ENCODE data around the gene AJAP1. TPM values are rescaled to one million over a fixed set of nuclear protein-coding genes. Genes with fewer than 3 reads are reported as not detected.

AJAP1 gene
- total and polyA plus RNA-seq, 3 donors from 2014 or later, result 5.0 to 5.8 (median 5.4) TPM

GRCh38 chr1:4759671-4760070 lies 105.3 kb downstream of the AJAP1 start:
- no peaks in the 10 kb centered on the region for H3K9me3 ChIP-seq
- H3K4me3 ChIP-seq, result no peak overlapping the region
- H3K27ac ChIP-seq, result no peak overlapping the region
- no peaks in the 10 kb centered on the region for H3K27me3 ChIP-seq
- WGBS, 2 donors, result 80 to 92% methylated on average over 1 to 8 of the region's 8 CpGs
- no peaks in the 10 kb centered on the region for H3K36me3 ChIP-seq (ENCODE audit: low read depth, missing control alignments)
- no peak for TF ChIP-seq POLR2A (IDR thresholded peaks at IDR 0.05)
- TF ChIP-seq CTCF (IDR thresholded peaks at IDR 0.05), result no peak
- DNase-seq, result no peak
- intact Hi-C loops (cut with DNase I; ENCODE audit: low total_unique reads), result no loop called here
- H3K4me1 ChIP-seq, result no peaks in the 10 kb centered on the region

GRCh38 chr1:4760088-4760487 lies 105.7 kb downstream of the AJAP1 start:
- no peak overlapping the region for H3K4me3 ChIP-seq
- 83 to 86% methylated on average over 5 of the region's 5 CpGs for WGBS, 2 donors
- no peaks in the 10 kb centered on the region for H3K4me1 ChIP-seq
- H3K27me3 ChIP-seq, result no peaks in the 10 kb centered on the region
- no peak overlapping the region for H3K27ac ChIP-seq
- TF ChIP-seq CTCF (IDR thresholded peaks at IDR 0.05), result no peak
- TF ChIP-seq POLR2A (IDR thresholded peaks at IDR 0.05), result no peak
- H3K9me3 ChIP-seq, result no peaks in the 10 kb centered on the region
- H3K36me3 ChIP-seq (ENCODE audit: low read depth, missing control alignments), result no peaks in the 10 kb centered on the region
- intact Hi-C loops (cut with DNase I; ENCODE audit: low total_unique reads), result no loop called here
- no peak for DNase-seq

GRCh38 chr1:4761324-4761723 lies 106.9 kb downstream of the AJAP1 start:
- WGBS, 2 donors, result 94 to 96% methylated on average over 5 of the region's 5 CpGs

GRCh38 chr1:4762146-4762545 lies 107.7 kb downstream of the AJAP1 start:
- no peaks in the 10 kb centered on the region for H3K9me3 ChIP-seq
- H3K27ac ChIP-seq, result no peak overlapping the region
- H3K36me3 ChIP-seq (ENCODE audit: low read depth, missing control alignments), result no peaks in the 10 kb centered on the region
- DNase-seq, result no peak
- intact Hi-C loops (cut with DNase I; ENCODE audit: low total_unique reads), result no loop called here
- H3K4me3 ChIP-seq, result no peak overlapping the region
- TF ChIP-seq CTCF (IDR thresholded peaks at IDR 0.05) (no peak), POLR2A (IDR thresholded peaks at IDR 0.05) (no peak)
- WGBS, 2 donors, result 69 to 74% methylated on average over 7 of the region's 7 CpGs
- no peaks in the 10 kb centered on the region for H3K4me1 ChIP-seq
- H3K27me3 ChIP-seq, result no peaks in the 10 kb centered on the region

More at GRCh38 chr1:4761324-4761723, 106.9 kb downstream of the AJAP1 start:
- Histone ChIP-seq H3K4me1 (no peaks in the 10 kb centered on the region), H3K27me3 (no peaks in the 10 kb centered on the region), H3K36me3 (ENCODE audit: low read depth, missing control alignments) (no peaks in the 10 kb centered on the region), H3K9me3 (no peaks in the 10 kb centered on the region), H3K27ac (no peak overlapping the region), H3K4me3 (no peak overlapping the region)
- TF ChIP-seq POLR2A (IDR thresholded peaks at IDR 0.05), result no peak
- no peak for TF ChIP-seq CTCF (IDR thresholded peaks at IDR 0.05)
- intact Hi-C loops (cut with DNase I; ENCODE audit: low total_unique reads), result no loop called here
- DNase-seq, result no peak

- no peak for TF ChIP-seq CTCF (IDR thresholded peaks at IDR 0.05)
- TF ChIP-seq POLR2A (IDR thresholded peaks at IDR 0.05), result no peak
- Histone ChIP-seq H3K36me3 (ENCODE audit: low read depth, missing control alignments) (no peaks in the 10 kb centered on the region), H3K4me1 (no peaks in the 10 kb centered on the region), H3K4me3 (no peak overlapping the region), H3K27ac (no peak overlapping the region), H3K9me3 (no peaks in the 10 kb centered on the region), H3K27me3 (no peaks in the 10 kb centered on the region)
- DNase-seq, result no peak
- 80 to 96% methylated on average over 4 of the region's 4 CpGs for WGBS, 2 donors
- intact Hi-C loops (cut with DNase I; ENCODE audit: low total_unique reads), result no loop called here
Observed at GRCh38 chr1:4767308-4767707, 112.9 kb downstream of the AJAP1 start.

Data from testis (tissue), 3 donors.